IMR-90 (cell line): ENCODE results near the gene ENOX1. TPM values are rescaled to one million over a fixed set of nuclear protein-coding genes. Genes with fewer than 3 reads are reported as not detected.

Experiments used
- ATAC-seq: fragments of 200-7000 bp; cut with Tn5 transposase; 2 replicates; pipeline ENCODE4 v1.9.1; 2020; ENCODE audit warnings: low read depth, mild to moderate bottlenecking, moderate library complexity
- BruUV-seq: library from RNA; stranded (reverse); fragments of 400-500 nt; replicated peaks from 2 replicates; lab custom pipeline; 2021; lab: Mats Ljungman, UMichigan
- CTCF ChIA-PET: fragments of 300-600 bp; formaldehyde crosslinking; extraction: SDS; loops from one replicate; lab custom pipeline; 2021; ENCODE audit warnings: antibody characterized with exemption; lab: Yijun Ruan, JAX
- POLR2A ChIA-PET: fragments of 300-600 bp; sonication (Branson Sonifier 250); formaldehyde crosslinking; loops from one replicate; lab custom pipeline; 2022; ENCODE audit warnings: antibody characterized with exemption; ENCODE audit not compliant: unreplicated experiment; lab: Charles Lee
- DNase-seq: peaks from one replicate; pipeline ENCODE4 v3.0.0; 2013
- H2AFZ ChIP-seq: replicated peaks from 2 replicates; pipeline ENCODE3; 2013; ENCODE audit warnings: low read length, mild to moderate bottlenecking; ENCODE audit not compliant: poor library complexity
- H2AK5ac ChIP-seq: 2 replicates; pipeline ENCODE4 v1.6.1; 2013; ENCODE audit warnings: low read depth, low read length, inconsistent platforms
- H2AK9ac ChIP-seq: replicated peaks from 2 replicates; pipeline ENCODE3; 2013; ENCODE audit warnings: mild to moderate bottlenecking, low read depth, low read length, moderate library complexity; ENCODE audit not compliant: poor library complexity
- H2BK120ac ChIP-seq: 2 replicates; pipeline ENCODE4 v1.6.1; 2013; ENCODE audit warnings: low read depth, low read length, inconsistent platforms
- H2BK15ac ChIP-seq: 3 replicates; pipeline ENCODE4 v1.6.1; 2013; ENCODE audit warnings: low read depth, low read length, inconsistent platforms
- H2BK20ac ChIP-seq: 2 replicates; pipeline ENCODE4 v1.6.1; 2013; ENCODE audit warnings: low read depth, mild to moderate bottlenecking, inconsistent platforms, low read length, moderate library complexity
- H2BK5ac ChIP-seq: 2 replicates; pipeline ENCODE4 v1.6.1; 2013; ENCODE audit warnings: mild to moderate bottlenecking, low read depth, low read length, inconsistent platforms; ENCODE audit not compliant: poor library complexity, severe bottlenecking
- H3K14ac ChIP-seq: replicated peaks from 2 replicates; pipeline ENCODE4 v1.6.1; 2013; ENCODE audit warnings: low read depth, low read length, inconsistent platforms
- H3K18ac ChIP-seq: 2 replicates; pipeline ENCODE4 v1.6.1; 2013; ENCODE audit warnings: low read depth, low read length, control low read depth
- H3K23ac ChIP-seq: 2 replicates; pipeline ENCODE4 v1.6.1; 2013; ENCODE audit warnings: low read depth, low read length, inconsistent platforms
- H3K27ac ChIP-seq: 2 replicates; pipeline ENCODE4 v1.5.1; 2013; ENCODE audit warnings: mild to moderate bottlenecking, control low read depth, low read length; ENCODE audit not compliant: insufficient read depth
- H3K27me3 ChIP-seq: 2 replicates; pipeline ENCODE4 v1.6.1; 2013; ENCODE audit warnings: low read length; ENCODE audit not compliant: control insufficient read depth, insufficient read depth
- H3K36me3 ChIP-seq: 2 replicates; pipeline ENCODE4 v1.6.1; 2013; ENCODE audit warnings: low read length, mixed read lengths; ENCODE audit not compliant: control insufficient read depth, insufficient read depth
- H3K4ac ChIP-seq: 2 replicates; pipeline ENCODE4 v1.6.1; 2013; ENCODE audit warnings: low read depth, low read length, inconsistent platforms
- H3K4me1 ChIP-seq: 2 replicates; pipeline ENCODE4 v1.6.1; 2013; ENCODE audit warnings: low read length, mixed read lengths; ENCODE audit not compliant: control insufficient read depth, insufficient read depth
- H3K4me2 ChIP-seq: 2 replicates; pipeline ENCODE4 v1.6.1; 2013; ENCODE audit warnings: low read depth, mild to moderate bottlenecking, control low read depth, low read length, moderate library complexity
- H3K4me3 ChIP-seq: 2 replicates; pipeline ENCODE4 v1.5.1; 2013; ENCODE audit warnings: low read depth, mild to moderate bottlenecking, control low read depth, low read length, moderate library complexity; ENCODE audit not compliant: insufficient read depth
- H3K56ac ChIP-seq: 2 replicates; pipeline ENCODE4 v1.6.1; 2013; ENCODE audit warnings: low read length, inconsistent platforms; ENCODE audit not compliant: insufficient read depth; ENCODE audit errors: extremely low read depth
- H3K79me1 ChIP-seq, 2 experiments: 2 replicates each; pipeline ENCODE4 v1.6.1; 2013; ENCODE audit warnings: low read length in 2 of 2, inconsistent platforms in 1 of 2, low read depth in 1 of 2
- H3K9ac ChIP-seq: 2 replicates; pipeline ENCODE4 v1.6.1; 2013; ENCODE audit warnings: low read depth, low read length, control low read depth
- H3K9me1 ChIP-seq: 2 replicates; pipeline ENCODE4 v1.6.1; 2013; ENCODE audit warnings: low read length, inconsistent platforms; ENCODE audit not compliant: insufficient read depth
- H3K9me3 ChIP-seq: 2 replicates; pipeline ENCODE4 v1.6.1; 2013; ENCODE audit warnings: low read length; ENCODE audit not compliant: control insufficient read depth, insufficient read depth
- H4K20me1 ChIP-seq: 2 replicates; pipeline ENCODE4 v1.6.1; 2013; ENCODE audit warnings: low read length, inconsistent platforms; ENCODE audit not compliant: insufficient read depth
- H4K5ac ChIP-seq: 2 replicates; pipeline ENCODE4 v1.6.1; 2013; ENCODE audit warnings: mild to moderate bottlenecking, low read depth, low read length, control low read depth
- H4K8ac ChIP-seq, 2 experiments: 2 replicates each; pipeline ENCODE4 v1.6.1; 2013; ENCODE audit warnings: low read depth in 2 of 2, low read length in 2 of 2, control low read depth in 1 of 2, inconsistent platforms in 1 of 2
- H4K91ac ChIP-seq: 2 replicates; pipeline ENCODE4 v1.6.1; 2013; ENCODE audit warnings: low read depth, low read length, inconsistent platforms; ENCODE audit not compliant: insufficient read depth
- CEBPB ChIP-seq: IDR thresholded peaks from 2 replicates; pipeline ENCODE4 v1.6.1; 2012; ENCODE audit warnings: low read depth, low read length, improper control_type of control experiment
- MAZ ChIP-seq: IDR thresholded peaks from 2 replicates; pipeline ENCODE4 v1.6.1; 2012; ENCODE audit warnings: low read depth, mild to moderate bottlenecking, low read length, improper control_type of control experiment, moderate library complexity, borderline replicate concordance
- WGBS, 2 experiments: methylation state at CpG; one replicate each; pipeline versions ENCODE4 v1.1.5 to v1.1.7; 2013; ENCODE audit warnings: missing lambda C conversion rate in 2 of 2; ENCODE audit not compliant: insufficient read length in 1 of 2; ENCODE audit errors: extremely low coverage in 2 of 2; 5-methylcytosine and 5-hydroxymethylcytosine counted together
- dilution Hi-C: fragments of 300-500 bp; cut with HindIII; formaldehyde crosslinking; loops from one replicate; pipeline ENCODE4 v1.14.3; 2018; ENCODE audit warnings: low sequenced_read_pairs; ENCODE audit not compliant: unreplicated experiment
- in situ Hi-C: fragments of 300-500 bp; cut with MboI; formaldehyde crosslinking; loops from 3 replicates; pipeline ENCODE4 v1.14.3; 2019; ENCODE audit warnings: low sequenced_read_pairs, inconsistent platforms, mixed read lengths
- intact Hi-C: fragments of 100-400 bp; cut with micrococcal nuclease; formaldehyde crosslinking; loops from 2 replicates; pipeline ENCODE4 v1.10.0; 2022
- polyA plus RNA-seq, 3 experiments: library from polyadenylated mRNA; depleted of rRNA; stranded (reverse); fragments of >200 nt; gene quantifications; 2 replicates each; pipeline ENCODE4 v1.2.3, GENCODE V29; 2012; ENCODE audit warnings: low replicate concordance in 1 of 3
- total RNA-seq: library from RNA; depleted of rRNA; stranded (reverse); fragments of >200 nt; gene quantifications from 2 replicates; pipeline ENCODE4 v1.2.3, GENCODE V29; 2012

Gene ENOX1
- total and polyA plus RNA-seq, 2 of the 4 experiments (the other 2 are of a cell fraction) = 0.99 to 1.3 TPM

DNA sequence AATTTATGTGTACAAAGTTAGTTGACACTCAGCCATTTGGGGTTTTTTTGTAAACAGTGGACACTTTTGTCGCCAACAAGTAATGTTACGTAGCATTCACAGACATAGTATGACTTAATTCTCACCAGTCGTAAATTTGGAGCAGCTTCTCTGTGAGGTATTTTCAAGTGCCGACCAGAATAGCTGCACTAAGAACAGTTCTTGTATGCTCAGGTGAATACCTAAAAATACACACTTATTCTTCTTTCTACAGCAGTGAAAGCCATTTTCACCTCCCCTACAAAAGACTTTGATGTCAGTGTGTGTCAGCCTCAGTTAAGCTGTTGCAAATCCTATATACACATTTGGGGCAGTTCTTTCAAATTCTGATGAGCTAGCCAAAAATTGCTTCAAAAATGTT, 206.5 kb downstream of the ENOX1 start:
- CTCF ChIA-PET = no interaction called here
- H3K14ac ChIP-seq = no peak overlapping the region
- dilution Hi-C loops = no loop called here

More for the DNA sequence above, 206.5 kb downstream of the ENOX1 start:
- Histone ChIP-seq H2BK15ac (no peak overlapping the region), H4K20me1 (no peaks in the 10 kb centered on the region), H4K5ac (no peak overlapping the region), H2AK5ac (no peak overlapping the region), H3K4ac (no peak overlapping the region), H4K8ac (no peak overlapping the region), H3K27me3 (no peaks in the 10 kb centered on the region), H3K9me3 (no peaks in the 10 kb centered on the region), H2BK120ac (no peak overlapping the region), H3K23ac (no peak overlapping the region), H3K56ac (no peak overlapping the region), H4K91ac (no peak overlapping the region), H3K9me1 (peaks cover 3% of the 10 kb centered on the region; the same call in 1 of the 2 replicates), H3K18ac (no peak overlapping the region), H3K36me3 (no peaks in the 10 kb centered on the region), H2AFZ (no peak overlapping the region), H3K4me2 (no peak overlapping the region), H2BK5ac (no peak overlapping the region), H3K27ac (no peak overlapping the region), H3K4me3 (no peak overlapping the region), H3K79me1 (no peaks in the 10 kb centered on the region), H2AK9ac (no peak overlapping the region), H3K4me1 (no peaks in the 10 kb centered on the region), H2BK20ac (no peak overlapping the region), H3K9ac (no peak overlapping the region)
- in situ Hi-C loops = no loop called here
- TF ChIP-seq CEBPB (no peak), MAZ (no peak)
- ATAC-seq (no peak), DNase-seq (no peak)
- BruUV-seq = no TSS peak
- POLR2A ChIA-PET = no interaction called here
- no CpG with 5 or more reads among the region's 4 CpGs for WGBS, 2 experiments
- intact Hi-C loops = no loop called here
